ENCODE results near the gene EEPD1. TPM values are rescaled to one million over a fixed set of nuclear protein-coding genes. Genes with fewer than 3 reads are reported as not detected.

The EEPD1 gene
- polyA plus RNA-seq, 1 experiment, result 2.5 TPM

DNA sequence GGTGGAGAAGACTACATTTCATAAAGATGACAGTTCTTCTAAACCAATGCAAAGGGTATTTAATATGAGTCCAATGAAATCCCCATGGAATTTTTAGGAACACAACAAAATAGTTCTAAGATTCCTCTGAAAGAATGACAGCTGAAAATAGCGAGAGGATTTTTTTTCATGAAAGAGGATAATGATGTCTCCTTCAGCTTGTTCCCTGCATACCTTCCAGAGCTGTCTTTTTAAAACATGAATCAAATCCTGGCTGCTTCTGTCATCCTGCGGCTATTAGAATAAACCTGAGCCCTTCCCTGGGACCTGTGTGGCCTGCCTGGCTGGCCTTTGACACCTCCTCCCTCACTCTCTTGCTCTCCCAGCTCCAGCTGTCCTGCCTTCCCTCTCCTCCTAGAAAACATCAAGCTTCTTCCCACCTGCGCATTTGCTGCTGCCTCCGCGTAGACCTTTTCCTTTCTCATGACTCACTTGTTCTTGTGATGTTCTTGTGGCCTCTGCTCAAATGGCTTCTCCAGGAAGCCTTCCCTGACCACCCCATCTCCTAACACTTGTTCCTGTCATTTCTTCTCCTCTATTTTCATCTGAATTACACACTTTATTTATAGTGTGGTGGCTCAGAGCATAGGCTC is 57.4 kb downstream of the EEPD1 start:
- CTCF ChIA-PET, result interaction anchor here (1.5 to 1.8 kb wide), 2 partner anchors 10 to 16 kb away, joined by 3 to 4 read pairs; no protein-coding TSS in a partner anchor
- Histone ChIP-seq H3K36me3 (ENCODE audit: control insufficient read depth, insufficient read depth, low read length) (no peaks in the 10 kb centered on the region), H3K27me3 (ENCODE audit: control insufficient read depth, insufficient read depth, low read length) (no peaks in the 10 kb centered on the region), H3K4me3 (ENCODE audit: low read depth, low read length) (no peak overlapping the region)
- TF ChIP-seq, protein P1, sequence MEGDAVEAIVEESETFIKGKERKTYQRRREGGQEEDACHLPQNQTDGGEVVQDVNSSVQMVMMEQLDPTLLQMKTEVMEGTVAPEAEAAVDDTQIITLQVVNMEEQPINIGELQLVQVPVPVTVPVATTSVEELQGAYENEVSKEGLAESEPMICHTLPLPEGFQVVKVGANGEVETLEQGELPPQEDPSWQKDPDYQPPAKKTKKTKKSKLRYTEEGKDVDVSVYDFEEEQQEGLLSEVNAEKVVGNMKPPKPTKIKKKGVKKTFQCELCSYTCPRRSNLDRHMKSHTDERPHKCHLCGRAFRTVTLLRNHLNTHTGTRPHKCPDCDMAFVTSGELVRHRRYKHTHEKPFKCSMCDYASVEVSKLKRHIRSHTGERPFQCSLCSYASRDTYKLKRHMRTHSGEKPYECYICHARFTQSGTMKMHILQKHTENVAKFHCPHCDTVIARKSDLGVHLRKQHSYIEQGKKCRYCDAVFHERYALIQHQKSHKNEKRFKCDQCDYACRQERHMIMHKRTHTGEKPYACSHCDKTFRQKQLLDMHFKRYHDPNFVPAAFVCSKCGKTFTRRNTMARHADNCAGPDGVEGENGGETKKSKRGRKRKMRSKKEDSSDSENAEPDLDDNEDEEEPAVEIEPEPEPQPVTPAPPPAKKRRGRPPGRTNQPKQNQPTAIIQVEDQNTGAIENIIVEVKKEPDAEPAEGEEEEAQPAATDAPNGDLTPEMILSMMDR (IDR thresholded peaks at IDR 0.05; ENCODE audit: insufficient read depth, low read depth, low read length), result no peak
- POLR2A ChIA-PET, result no interaction called here
- no peak for DNase-seq (ENCODE audit: low read depth)

DNA sequence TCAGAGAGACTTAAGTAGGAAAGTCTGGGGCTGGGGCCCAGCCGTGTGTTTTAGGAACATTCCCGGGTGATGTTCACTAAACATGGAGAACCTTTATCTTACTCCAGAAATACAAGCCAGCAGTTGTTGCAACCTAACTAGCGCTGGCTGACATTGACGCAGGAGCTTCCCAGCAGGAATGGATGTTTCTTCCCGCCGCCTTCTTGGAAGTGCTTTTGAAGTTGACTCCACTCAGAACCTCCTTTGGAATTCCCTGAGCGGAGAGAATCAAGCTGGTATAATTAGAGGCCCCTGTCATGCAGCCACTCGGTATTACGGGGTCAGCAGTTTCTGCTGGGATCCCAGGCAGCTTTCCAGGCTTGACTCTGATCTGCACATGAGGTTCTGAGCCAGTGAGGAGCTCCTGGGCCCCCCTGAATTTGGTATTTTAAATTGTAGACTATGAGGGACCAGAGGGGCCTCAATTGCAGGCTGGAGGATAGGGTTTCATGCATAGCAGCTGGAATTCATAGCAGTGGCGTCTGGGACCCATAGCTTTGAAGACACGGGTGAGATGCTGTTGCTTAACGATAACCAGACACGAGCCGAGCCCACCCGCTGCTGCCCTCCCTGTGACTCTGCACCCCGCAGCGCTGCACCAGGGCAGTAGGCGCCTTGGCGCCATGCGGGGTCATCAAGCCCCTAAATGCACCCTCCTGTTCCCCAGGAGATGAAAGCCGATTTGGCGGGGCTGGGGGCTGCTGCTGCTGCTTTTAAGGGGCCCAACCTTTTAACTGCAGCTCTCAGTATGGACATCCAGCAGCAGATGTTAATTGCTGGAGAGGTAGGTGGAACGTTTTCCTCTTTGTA is 61.8 kb downstream of the EEPD1 start:
- CTCF ChIA-PET, result no interaction called here
- Histone ChIP-seq H3K27me3 (ENCODE audit: control insufficient read depth, insufficient read depth, low read length) (no peaks in the 10 kb centered on the region), H3K4me3 (ENCODE audit: low read depth, low read length) (no peak overlapping the region), H3K36me3 (ENCODE audit: control insufficient read depth, insufficient read depth, low read length) (no peaks in the 10 kb centered on the region)
- POLR2A ChIA-PET, result no interaction called here
- TF ChIP-seq, protein P1 (IDR thresholded peaks at IDR 0.05; ENCODE audit: insufficient read depth, low read depth, low read length), result no peak
- no peak for DNase-seq (ENCODE audit: low read depth)

DNA sequence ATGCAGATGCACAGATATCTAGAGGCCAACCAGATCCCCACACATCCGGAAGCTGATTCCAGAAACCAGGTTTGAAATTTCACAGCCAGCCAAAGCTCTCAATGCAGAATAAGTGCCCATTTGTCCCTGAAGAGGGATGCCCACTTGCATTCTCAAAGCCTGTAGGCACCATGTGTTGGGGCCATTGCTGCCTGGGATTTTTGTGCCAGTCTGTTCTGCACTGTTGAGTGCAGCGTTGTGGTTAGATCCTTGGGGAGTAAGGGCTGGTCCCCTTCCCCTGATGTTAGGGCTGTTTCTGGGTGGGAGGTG is 62.4 kb downstream of the EEPD1 start:
- H3K36me3 ChIP-seq (ENCODE audit: control insufficient read depth, insufficient read depth, low read length), result no peaks in the 10 kb centered on the region
- ChIA-PET CTCF (interaction anchor here (0.6 kb wide), 1 partner anchor 76 kb away, joined by 3 read pairs; no protein-coding TSS in a partner anchor), POLR2A (no interaction called here)
- no peak for DNase-seq (ENCODE audit: low read depth)
- TF ChIP-seq, protein P1 (IDR thresholded peaks at IDR 0.05; ENCODE audit: insufficient read depth, low read depth, low read length), result no peak
- H3K4me3 ChIP-seq (ENCODE audit: low read depth, low read length), result no peak overlapping the region
- no peaks in the 10 kb centered on the region for H3K27me3 ChIP-seq (ENCODE audit: control insufficient read depth, insufficient read depth, low read length)

DNA sequence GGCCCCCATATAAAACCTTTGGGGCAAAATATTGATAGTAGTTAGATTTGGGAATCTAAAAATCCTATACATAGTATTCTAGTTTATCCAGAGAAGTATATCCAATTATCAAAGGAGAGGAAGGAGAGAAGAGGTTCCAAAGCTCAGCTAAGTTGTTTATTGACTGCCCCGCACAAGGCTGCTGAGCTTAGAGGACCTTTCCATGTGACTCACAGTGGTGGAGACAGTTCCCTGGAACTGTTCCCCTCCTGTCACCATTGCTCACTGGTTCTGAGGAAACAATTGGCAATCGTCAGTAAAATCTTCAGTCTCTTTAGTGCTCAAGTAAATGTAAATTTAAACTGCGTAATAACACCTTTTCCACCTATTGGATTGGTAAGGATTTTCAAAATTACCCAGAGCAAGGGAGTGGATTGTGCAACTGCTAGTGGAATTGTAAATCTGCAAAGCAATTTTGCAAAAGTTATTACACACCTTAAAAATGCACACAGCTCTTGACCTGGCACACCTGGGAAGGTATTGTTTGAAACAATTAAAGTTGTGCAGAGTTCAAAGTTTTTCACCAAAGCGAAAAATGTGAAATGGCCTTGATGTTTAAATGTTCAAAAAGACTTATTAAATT is 63.1 kb downstream of the EEPD1 start:
- CTCF ChIA-PET, result interaction anchor here (0.6 kb wide), 1 partner anchor 75 kb away, joined by 3 read pairs; no protein-coding TSS in a partner anchor
- DNase-seq (ENCODE audit: low read depth), result no peak

More for the DNA sequence above, 63.1 kb downstream of the EEPD1 start:
- Histone ChIP-seq H3K36me3 (ENCODE audit: control insufficient read depth, insufficient read depth, low read length) (no peaks in the 10 kb centered on the region), H3K4me3 (ENCODE audit: low read depth, low read length) (no peak overlapping the region), H3K27me3 (ENCODE audit: control insufficient read depth, insufficient read depth, low read length) (no peaks in the 10 kb centered on the region)
- POLR2A ChIA-PET, result interaction anchor here (0.6 kb wide), 1 partner anchor 517 kb away, joined by 4 read pairs; no protein-coding TSS in a partner anchor
- TF ChIP-seq, protein P1 (IDR thresholded peaks at IDR 0.05; ENCODE audit: insufficient read depth, low read depth, low read length), result no peak
